LoVo (cell line): Measurements from ENCODE around the gene MCM8.

Experiments
- DNase-seq: peaks from one replicate; pipeline ENCODE4 v3.0.0-alpha.2; 2016; ENCODE audit warnings: low spot score

The MCM8 gene

DNA sequence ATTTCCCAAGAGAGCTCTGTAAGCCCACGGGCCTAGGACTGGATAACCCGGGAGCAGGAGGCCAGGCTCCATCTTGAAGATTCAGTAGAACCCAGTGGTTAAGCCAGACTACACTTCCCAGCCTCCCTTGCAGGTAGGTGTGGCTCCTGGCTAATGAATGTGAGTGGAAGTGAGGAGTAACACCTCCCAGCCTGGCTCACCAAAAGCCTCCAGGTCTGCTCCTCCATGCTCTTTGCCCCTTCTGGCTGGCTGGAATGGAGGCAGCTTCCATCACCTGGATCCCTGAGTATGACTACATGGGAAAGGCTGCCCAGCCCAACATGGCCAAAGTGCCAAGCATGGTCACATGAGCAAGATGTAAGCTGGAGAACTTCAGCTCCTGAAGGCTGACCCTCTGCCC, 93.7 kb downstream of the MCM8 start:
- DNase-seq: no peak

DNA sequence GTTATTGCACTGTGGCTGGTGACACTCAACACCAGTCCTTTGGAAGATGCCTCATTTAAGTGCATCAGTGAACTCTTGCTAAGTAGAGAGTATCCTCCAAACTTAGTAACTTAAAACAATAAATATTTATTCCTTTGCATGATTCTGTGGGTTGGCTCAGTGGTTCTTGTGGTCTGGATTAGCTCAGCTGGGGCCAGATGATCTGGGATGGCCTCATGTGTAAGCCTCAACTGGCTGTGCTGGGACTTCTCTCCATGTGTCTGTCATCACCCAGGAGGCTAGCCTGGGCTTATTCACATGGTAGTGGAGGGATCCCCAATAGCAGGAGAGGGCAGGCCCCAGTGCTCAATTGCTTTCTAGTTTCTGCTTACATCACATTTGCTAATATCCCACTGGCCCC, 95.1 kb downstream of the MCM8 start:
- DNase-seq: no peak

- no peak for DNase-seq
Measured at GRCh38 chr20:6046432-6046831, 96.0 kb downstream of the MCM8 start.

GRCh38 chr20:6048391-6048790, 97.9 kb downstream of the MCM8 start:
- no peak for DNase-seq
